Left colon (tissue), 2 donors: ENCODE measurements around the gene LRRTM4. TPM values are rescaled to one million over a fixed set of nuclear protein-coding genes. Genes with fewer than 3 reads are reported as not detected.

Source experiments
- ATAC-seq: fragments of 200-7000 bp; cut with Tn5 transposase; one replicate; pipeline ENCODE4 v1.9.1; 2020; ENCODE audit warnings: mild to moderate bottlenecking, moderate library complexity
- DNase-seq, 2 donors: peaks; one replicate each; pipeline ENCODE4 v3.0.0-alpha.2; 2020
- intact Hi-C, 2 donors: fragments of 100-400 bp; cut with DNase I in 1 of 2; cut with micrococcal nuclease in 1 of 2; formaldehyde crosslinking; loops; one replicate each; pipeline versions ENCODE4 v1.11.2 to v1.14.0; 2022; cut with DNase I, micrococcal nuclease
- total RNA-seq, 2 donors: library from RNA; stranded (reverse); fragmentation: NEBNext Ultra II Directional; extraction: Animal tissue kit (Norgen Biotek cat#: 25700); gene quantifications; one replicate each; pipeline ENCODE4 v1.2.1, GENCODE V29; 2021
- donor health status: DM: no; HTN: no; CAD: no.
- donor health status: DM: yes; HTN: yes; CAD: no.

Gene LRRTM4
- total RNA-seq, 2 donors from 2014 or later: 0.64 TPM; not detected in 1

GRCh38 chr2:76975752-76976151 is 546.4 kb downstream of the LRRTM4 start:
- ATAC-seq: no peak
- intact Hi-C loops: no loop called here
- no peak for DNase-seq

- DNase-seq (no peak), ATAC-seq (no peak)
- intact Hi-C loops: no loop called here
Measured at GRCh38 chr2:76973610-76974009, 548.6 kb downstream of the LRRTM4 start.

- ATAC-seq (no peak), DNase-seq (no peak)
- intact Hi-C loops: no loop called here
Measured at GRCh38 chr2:76965772-76966171, 556.4 kb downstream of the LRRTM4 start.

- ATAC-seq (no peak), DNase-seq (no peak)
- intact Hi-C loops: no loop called here
Measured at GRCh38 chr2:76958749-76959148, 563.4 kb downstream of the LRRTM4 start.

- ATAC-seq: peak; percentile 61
- DNase-seq: peak in 1 of 2 donors; percentile 2
- intact Hi-C loops: no loop called here
Measured at GRCh38 chr2:76953733-76954347, 568.3 kb downstream of the LRRTM4 start.

GRCh38 chr2:76946631-76947145 is 575.5 kb downstream of the LRRTM4 start:
- DNase-seq (no peak), ATAC-seq (no peak)
- intact Hi-C loops: no loop called here

GRCh38 chr2:76940559-76940958 is 581.6 kb downstream of the LRRTM4 start:
- intact Hi-C loops: no loop called here
- ATAC-seq: no peak
- DNase-seq: no peak

- intact Hi-C loops: no loop called here
- ATAC-seq (no peak), DNase-seq (no peak)
Measured at GRCh38 chr2:76938153-76938552, 584.0 kb downstream of the LRRTM4 start.

- DNase-seq: no peak
- intact Hi-C loops: no loop called here
- ATAC-seq: no peak
Measured at GRCh38 chr2:76932550-76932949, 589.6 kb downstream of the LRRTM4 start.

GRCh38 chr2:76930056-76930744 is 592.0 kb downstream of the LRRTM4 start:
- ATAC-seq (no peak), DNase-seq (no peak)
- intact Hi-C loops: no loop called here

- intact Hi-C loops: no loop called here
- ATAC-seq (no peak), DNase-seq (no peak)
Measured at GRCh38 chr2:76928026-76928425, 594.1 kb downstream of the LRRTM4 start.

- no peak for DNase-seq
- no peak for ATAC-seq
- intact Hi-C loops: no loop called here
Measured at GRCh38 chr2:76921006-76921405, 601.2 kb downstream of the LRRTM4 start.

GRCh38 chr2:76895469-76895868 is 626.7 kb downstream of the LRRTM4 start:
- intact Hi-C loops: no loop called here
- ATAC-seq (no peak), DNase-seq (no peak)

- no peak for ATAC-seq
- intact Hi-C loops: no loop called here
Measured at GRCh38 chr2:76870581-76870980, 651.6 kb downstream of the LRRTM4 start.

GRCh38 chr2:76870011-76870410 is 652.2 kb downstream of the LRRTM4 start:
- intact Hi-C loops: no loop called here
- ATAC-seq (no peak), DNase-seq (no peak)

More at GRCh38 chr2:76870581-76870980, 651.6 kb downstream of the LRRTM4 start:
- no peak for DNase-seq

GRCh38 chr2:76867854-76868253 is 654.3 kb downstream of the LRRTM4 start:
- intact Hi-C loops: no loop called here
- no peak for ATAC-seq
- no peak for DNase-seq

GRCh38 chr2:76866464-76866863 is 655.7 kb downstream of the LRRTM4 start:
- intact Hi-C loops: no loop called here
- no peak for ATAC-seq
- DNase-seq: no peak

- DNase-seq (no peak), ATAC-seq (no peak)
- intact Hi-C loops: no loop called here
Measured at GRCh38 chr2:76862901-76863300, 659.3 kb downstream of the LRRTM4 start.

- intact Hi-C loops: no loop called here
- DNase-seq (no peak), ATAC-seq (no peak)
Measured at GRCh38 chr2:76861708-76862107, 660.5 kb downstream of the LRRTM4 start.

GRCh38 chr2:76851000-76851399 is 671.2 kb downstream of the LRRTM4 start:
- DNase-seq (no peak), ATAC-seq (no peak)
- intact Hi-C loops: no loop called here

- ATAC-seq (no peak), DNase-seq (no peak)
- intact Hi-C loops: no loop called here
Measured at GRCh38 chr2:76849086-76849485, 673.1 kb downstream of the LRRTM4 start.
